ENCODE measurements around the gene MRPL27. TPM values are rescaled to one million over a fixed set of nuclear protein-coding genes. Genes with fewer than 3 reads are reported as not detected.
A peak's percentile ranks its signal among the peaks of the same experiment; 100 is the strongest.
"Not testable (repeated sequence)": the region's sequence is repeated elsewhere in the genome, so short reads cannot be mapped to it uniquely, and the experiment has no call there.

MRPL27 gene
- total RNA-seq, 1 donor from 2014 or later, result 79.3 TPM

GRCh38 chr17:50349243-50349600, 23.8 kb downstream of the MRPL27 start:
- intact Hi-C loops (cut with micrococcal nuclease), result no loop called here
- no peak for ATAC-seq
- DNase-seq, result no peak

- intact Hi-C loops (cut with micrococcal nuclease), result no loop called here
These were observed 24.3 kb downstream of the MRPL27 start for GRCh38 chr17:50348522-50349242.

DNA sequence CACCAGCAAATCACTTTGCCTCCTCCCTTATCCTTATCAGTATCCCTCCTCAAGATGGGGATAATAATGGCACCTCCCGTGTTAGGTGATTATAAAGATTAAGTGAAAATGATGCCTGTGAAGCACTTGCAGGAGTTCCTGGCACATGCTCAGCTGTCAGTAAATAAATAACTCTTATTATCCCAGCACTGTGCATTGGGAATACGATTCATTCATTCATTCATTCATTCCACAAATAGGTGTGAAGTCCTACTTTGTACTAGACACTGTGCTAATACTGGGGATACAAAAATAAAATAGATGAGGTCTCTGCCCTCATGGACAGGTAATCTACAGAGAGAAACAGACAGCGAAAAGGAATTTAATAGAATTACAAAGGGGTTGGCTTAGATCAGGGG, 25.1 kb downstream of the MRPL27 start:
- DNase-seq, result no peak
- ATAC-seq, result no peak
- intact Hi-C loops (cut with micrococcal nuclease), result no loop called here

More at GRCh38 chr17:50348522-50349242, 24.3 kb downstream of the MRPL27 start:
- ATAC-seq, result no peak
- no peak for DNase-seq

DNA sequence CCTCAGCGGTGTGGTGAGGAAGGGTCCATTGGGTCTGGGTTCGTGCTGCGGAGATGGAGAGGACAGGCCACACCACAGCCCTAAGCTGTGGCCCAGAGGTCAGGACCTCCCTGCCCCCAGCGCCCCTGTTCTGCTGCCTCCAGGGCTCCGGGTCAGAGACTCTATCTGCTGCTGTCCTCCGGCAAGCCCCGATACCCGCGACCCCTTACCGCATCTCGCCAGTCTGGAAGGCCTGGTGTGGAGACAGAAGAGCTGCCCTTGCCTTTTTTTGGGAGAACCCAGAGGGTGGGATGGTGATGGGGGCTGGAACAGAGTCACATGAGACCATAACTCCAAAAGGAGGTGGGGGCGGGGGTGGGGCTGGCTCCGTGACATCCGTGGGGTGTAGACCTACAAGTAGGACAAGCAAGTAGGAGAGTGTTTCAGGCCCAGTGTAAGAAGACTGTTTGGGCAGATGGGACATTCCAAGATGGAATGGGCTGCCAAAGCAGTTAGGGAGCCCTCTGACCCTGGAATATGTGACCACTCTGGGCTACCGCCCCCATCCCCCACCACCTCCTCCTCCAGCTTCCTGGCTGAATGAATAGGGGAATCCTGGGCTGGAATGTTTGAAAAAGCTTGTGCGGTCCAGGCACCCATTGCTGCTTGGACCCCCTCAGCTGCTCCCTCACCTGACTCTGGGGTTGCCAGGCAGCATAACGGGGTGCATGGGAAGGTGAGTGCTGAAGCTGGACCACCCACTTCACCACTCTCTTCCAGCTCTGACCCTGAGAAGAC, 25.7 kb downstream of the MRPL27 start:
- peak; percentile 2 for ATAC-seq
- intact Hi-C loops (cut with micrococcal nuclease), result no loop called here

GRCh38 chr17:50346313-50347116, 26.5 kb downstream of the MRPL27 start:
- intact Hi-C loops (cut with micrococcal nuclease), result no loop called here
- ATAC-seq (peak; percentile 51), DNase-seq (peak; percentile 67)

More for the DNA sequence above, 25.7 kb downstream of the MRPL27 start:
- no peak for DNase-seq

GRCh38 chr17:50345432-50346312, 27.3 kb downstream of the MRPL27 start, which contains the start of gene XYLT2:
Gene XYLT2 (plus strand): TSS chr17:50346126. CDS start chr17:50346141, 15 bp downstream.
- peak; percentile 93 for ATAC-seq
- intact Hi-C loops (cut with micrococcal nuclease), result no loop called here
- DNase-seq, result peak; percentile 96

GRCh38 chr17:50344731-50345365, 28.1 kb downstream of the MRPL27 start:
- peak; percentile 6 for ATAC-seq
- intact Hi-C loops (cut with micrococcal nuclease), result no loop called here
- DNase-seq, result no peak

GRCh38 chr17:50339381-50339780, 33.6 kb downstream of the MRPL27 start:
- no peak for DNase-seq
- no peak for ATAC-seq
- intact Hi-C loops (cut with micrococcal nuclease), result no loop called here

DNA sequence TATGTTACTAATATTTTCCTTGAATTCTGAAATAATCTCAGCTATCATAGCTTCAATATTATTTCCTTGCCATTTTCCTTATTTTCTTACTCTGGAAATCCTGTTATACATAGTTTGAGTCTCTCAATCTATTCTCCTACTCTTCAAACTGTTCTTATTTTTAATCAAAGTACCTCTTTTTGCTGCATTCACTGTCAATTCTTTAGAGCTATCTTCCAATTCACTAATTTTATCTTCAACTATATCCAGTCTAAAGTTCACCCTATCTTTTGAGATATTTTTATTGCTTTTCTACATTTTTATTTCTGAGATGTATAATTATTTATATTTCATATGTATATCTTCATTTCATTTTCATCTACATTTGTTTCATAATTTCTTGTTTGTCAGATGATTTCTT, 34.3 kb downstream of the MRPL27 start:
- intact Hi-C loops (cut with micrococcal nuclease), result no loop called here
- no peak for DNase-seq

GRCh38 chr17:50337956-50338355, 35.0 kb downstream of the MRPL27 start:
- intact Hi-C loops (cut with micrococcal nuclease), result no loop called here
- ATAC-seq, result no peak
- DNase-seq, result no peak

More for the DNA sequence above, 34.3 kb downstream of the MRPL27 start:
- no peak for ATAC-seq

GRCh38 chr17:50333291-50334057, 39.5 kb downstream of the MRPL27 start:
- DNase-seq; intact Hi-C loops (cut with micrococcal nuclease); ATAC-seq: not testable (repeated sequence)

DNA sequence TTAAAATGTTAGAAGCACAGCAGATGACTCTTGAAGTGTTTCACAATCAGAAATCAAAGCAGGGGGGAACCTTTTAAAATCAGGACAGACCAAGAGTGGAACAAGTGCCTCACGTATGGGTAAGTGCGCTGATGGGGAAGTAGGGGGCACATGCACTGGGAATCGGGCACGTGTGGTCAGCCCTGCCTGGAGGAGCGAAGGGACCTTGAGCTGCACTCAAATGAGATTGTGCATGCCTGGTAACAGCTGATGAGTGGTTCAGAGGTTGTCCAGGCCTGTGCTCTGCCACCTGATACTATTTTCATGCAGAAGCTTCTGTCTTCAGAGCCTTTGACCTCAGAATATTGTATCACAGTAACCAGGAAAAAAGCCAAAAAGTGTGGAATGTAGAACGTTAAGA, 40.8 kb downstream of the MRPL27 start:
- intact Hi-C loops (cut with micrococcal nuclease), result no loop called here
- DNase-seq (no peak), ATAC-seq (peak; percentile 83)

DNA sequence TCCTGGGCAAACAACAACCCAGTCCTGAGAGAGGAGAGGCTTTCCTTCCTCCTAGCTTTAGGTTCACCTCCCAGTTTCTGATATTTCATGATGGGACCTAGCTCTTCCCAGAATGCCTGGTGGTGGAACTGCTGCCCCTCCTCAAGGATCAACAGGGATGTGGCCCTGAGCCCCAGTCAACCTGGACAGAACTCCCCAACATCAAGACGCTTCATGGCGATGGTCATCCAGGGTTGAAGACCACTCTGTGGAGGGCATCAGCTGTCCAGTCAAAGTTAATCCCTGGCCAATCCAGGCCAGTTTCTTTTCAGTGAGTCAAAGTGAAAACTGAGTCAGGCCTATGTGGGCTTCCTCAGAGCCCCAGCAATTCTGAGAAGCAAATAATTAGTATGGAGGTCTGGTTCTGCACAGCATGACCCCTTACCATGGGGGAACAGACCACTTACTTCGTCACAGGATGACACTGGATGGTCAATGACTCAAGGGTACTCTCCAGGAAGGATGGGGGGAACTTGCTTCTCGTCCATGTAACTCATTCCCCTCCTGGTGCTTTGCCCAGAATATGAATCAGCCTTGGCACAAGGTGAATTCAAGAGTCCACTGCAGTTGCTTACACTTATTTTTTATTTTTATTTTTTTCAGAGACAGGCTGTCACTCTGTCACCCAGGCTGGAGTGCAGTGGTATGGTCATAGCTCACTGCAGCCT, 41.7 kb downstream of the MRPL27 start:
- intact Hi-C loops (cut with micrococcal nuclease), result no loop called here
- ATAC-seq (no peak), DNase-seq (no peak)

GRCh38 chr17:50330151-50330775, 42.7 kb downstream of the MRPL27 start:
- intact Hi-C loops (cut with micrococcal nuclease), result no loop called here

DNA sequence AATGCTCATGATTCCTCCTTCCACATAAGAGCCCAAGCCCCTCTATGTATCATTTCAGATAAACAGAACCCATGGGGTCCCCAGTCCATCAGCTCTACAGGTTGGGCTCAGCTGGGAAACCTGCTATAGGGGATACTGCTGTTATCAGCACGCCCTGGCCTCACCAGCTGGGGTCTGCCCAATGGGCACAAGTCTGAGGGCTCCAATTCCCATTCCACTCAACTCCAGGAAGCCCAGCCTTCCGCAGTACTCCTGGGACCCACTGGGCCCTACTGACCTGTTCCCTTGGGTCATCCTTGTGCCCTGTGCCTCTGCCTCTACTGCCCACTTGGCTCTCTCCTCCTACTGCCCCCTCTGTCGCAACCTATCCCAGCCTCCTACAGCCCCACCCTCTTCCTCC, 43.3 kb downstream of the MRPL27 start:
- intact Hi-C loops (cut with micrococcal nuclease), result no loop called here
- ATAC-seq, result no peak
- DNase-seq, result no peak

More at GRCh38 chr17:50330151-50330775, 42.7 kb downstream of the MRPL27 start:
- DNase-seq (no peak), ATAC-seq (no peak)
